Activated effector memory CD4-positive, alpha-beta T cell treated with Interleukin-2 at 50 U/mL for 16 hours (primary cell): ENCODE results near the gene MAPK4.
"Not testable (repeated sequence)": the region's sequence is repeated elsewhere in the genome, so short reads cannot be mapped to it uniquely, and the experiment has no call there.

Experiments
- DNase-seq: peaks from one replicate; pipeline ENCODE4 v3.0.0-alpha.2; 2020

The MAPK4 gene

GRCh38 chr18:50578030-50578429 is 18.1 kb downstream of the MAPK4 start:
- no peak for DNase-seq

GRCh38 chr18:50578651-50579050 is 18.8 kb downstream of the MAPK4 start:
- DNase-seq: no peak

GRCh38 chr18:50579061-50579774 is 19.3 kb downstream of the MAPK4 start:
- no peak for DNase-seq

GRCh38 chr18:50581517-50581916 is 21.6 kb downstream of the MAPK4 start:
- DNase-seq: no peak

- no peak for DNase-seq
Measured at GRCh38 chr18:50582500-50582899, 22.6 kb downstream of the MAPK4 start.

- no peak for DNase-seq
Measured at GRCh38 chr18:50586710-50587109, 26.8 kb downstream of the MAPK4 start.

- no peak for DNase-seq
Measured at GRCh38 chr18:50590593-50590992, 30.7 kb downstream of the MAPK4 start.

- no peak for DNase-seq
Measured at GRCh38 chr18:50594012-50594411, 34.1 kb downstream of the MAPK4 start.

GRCh38 chr18:50594942-50595341 is 35.1 kb downstream of the MAPK4 start:
- DNase-seq: no peak

- no peak for DNase-seq
Measured at GRCh38 chr18:50602466-50602865, 42.6 kb downstream of the MAPK4 start.

- no peak for DNase-seq
Measured at GRCh38 chr18:50606609-50607008, 46.7 kb downstream of the MAPK4 start.

- DNase-seq: no peak
Measured at GRCh38 chr18:50607378-50607926, 47.6 kb downstream of the MAPK4 start.

- not testable (repeated sequence) for DNase-seq
Measured at GRCh38 chr18:50609171-50609570, 49.3 kb downstream of the MAPK4 start.

- DNase-seq: no peak
Measured at GRCh38 chr18:50610349-50610748, 50.5 kb downstream of the MAPK4 start.

GRCh38 chr18:50611529-50611941 is 51.6 kb downstream of the MAPK4 start:
- no peak for DNase-seq

GRCh38 chr18:50614838-50615237 is 55.0 kb downstream of the MAPK4 start:
- no peak for DNase-seq

- no peak for DNase-seq
Measured at GRCh38 chr18:50616484-50617048, 56.7 kb downstream of the MAPK4 start.

GRCh38 chr18:50619861-50620275 is 60.0 kb downstream of the MAPK4 start:
- no peak for DNase-seq

GRCh38 chr18:50620319-50620718 is 60.4 kb downstream of the MAPK4 start:
- DNase-seq: no peak

- DNase-seq: no peak
Measured at GRCh38 chr18:50621366-50621765, 61.5 kb downstream of the MAPK4 start.

- DNase-seq: no peak
Measured at GRCh38 chr18:50622320-50622719, 62.4 kb downstream of the MAPK4 start.

- no peak for DNase-seq
Measured at GRCh38 chr18:50622865-50623393, 63.0 kb downstream of the MAPK4 start.

GRCh38 chr18:50623694-50624352 is 63.9 kb downstream of the MAPK4 start:
- no peak for DNase-seq

- no peak for DNase-seq
Measured at GRCh38 chr18:50624981-50625380, 65.1 kb downstream of the MAPK4 start.
